ENCODE measurements around the gene ZNF804A.

GRCh38 chr2:184611361-184612085 is 13.2 kb downstream of the ZNF804A start:
- TF ChIP-seq CREB5 (CRISPR knock-in tag; IDR thresholded peaks at IDR 0.05; ENCODE audit: low read depth), result no peak
- TF ChIP-seq ARNTL (CRISPR knock-in tag; IDR thresholded peaks at IDR 0.05; ENCODE audit: borderline replicate concordance, low read depth), result no peak
- TF ChIP-seq PPARA (CRISPR knock-in tag; IDR thresholded peaks at IDR 0.05; ENCODE audit: borderline replicate concordance), result no peak
- TF ChIP-seq PATZ1 (CRISPR knock-in tag; IDR thresholded peaks at IDR 0.05; ENCODE audit: borderline replicate concordance), result no peak
- TF ChIP-seq TOX (CRISPR knock-in tag; IDR thresholded peaks at IDR 0.05; ENCODE audit: borderline replicate concordance), result no peak
- no peak for TF ChIP-seq TSHZ2 (CRISPR knock-in tag; IDR thresholded peaks at IDR 0.05)
- no peak for TF ChIP-seq TCF4 (CRISPR knock-in tag; IDR thresholded peaks at IDR 0.05; ENCODE audit: borderline replicate concordance)
- no peak for TF ChIP-seq ESRRG (CRISPR knock-in tag; IDR thresholded peaks at IDR 0.05)

Measured in SK-N-SH treated with all-trans-retinoic acid at 6 μM for 48 hours (cell line).